Liver (tissue), 3 donors: ENCODE results near the gene ITGB7.
"Not testable (repeated sequence)": the region's sequence is repeated elsewhere in the genome, so short reads cannot be mapped to it uniquely, and the experiment has no call there.

ENCODE experiments used
- CTCF ChIP-seq: fragments of 150-350 bp; IDR thresholded peaks from 2 replicates; pipeline ENCODE4 v1.5.1; 2017; ENCODE audit warnings: improper control_type of control experiment, low read depth, low read length; ENCODE audit not compliant: missing input control
- NR2F2 ChIP-seq: IDR thresholded peaks from 2 replicates; pipeline ENCODE4 v1.6.1; 2016; ENCODE audit warnings: antibody characterized with exemption
- REST ChIP-seq: IDR thresholded peaks from 2 replicates; pipeline ENCODE4 v1.6.1; 2016; ENCODE audit warnings: antibody characterized with exemption, mild to moderate bottlenecking
- SP1 ChIP-seq: IDR thresholded peaks from 2 replicates; pipeline ENCODE4 v1.6.1; 2018; ENCODE audit warnings: antibody characterized with exemption, mild to moderate bottlenecking
- donor health status: healthy.
- donor health status: healthy.

- not testable (repeated sequence) for TF ChIP-seq NR2F2, SP1, REST, CTCF
These were observed 4.7 kb downstream of the ITGB7 start for GRCh38 chr12:53202316-53202715.
